Upper lobe of left lung (tissue), 6 donors: ENCODE measurements around the gene SYTL2. TPM values are rescaled to one million over a fixed set of nuclear protein-coding genes. Genes with fewer than 3 reads are reported as not detected.

ENCODE experiments used
- ATAC-seq, 2 donors: fragments of 200-7000 bp; cut with Tn5 transposase; one replicate each; pipeline ENCODE4 v1.9.1; 2022; ENCODE audit warnings: mild to moderate bottlenecking in 2 of 2, moderate library complexity in 2 of 2; ENCODE audit not compliant: low FRiP score in 2 of 2
- DNase-seq, 2 donors: peaks; one replicate each; pipeline ENCODE4 v3.0.0-alpha.2; 2019 to 2020
- H3K27ac ChIP-seq, 4 donors: fragments of 200-600 bp; sonication (generic); one replicate each; pipeline ENCODE4 v1.5.1; 2016 to 2019
- H3K27me3 ChIP-seq, 4 donors: fragments of 200-600 bp; sonication (generic); one replicate each; pipeline ENCODE4 v1.5.1; 2017 to 2019
- H3K36me3 ChIP-seq, 4 donors: fragments of 200-600 bp; sonication (generic); one replicate each; pipeline ENCODE4 v1.5.1; 2016 to 2019
- H3K4me1 ChIP-seq, 4 donors: fragments of 200-600 bp; sonication (generic); one replicate each; pipeline ENCODE4 v1.5.1; 2018 to 2019
- H3K4me3 ChIP-seq, 4 donors: fragments of 200-600 bp; sonication (generic); one replicate each; pipeline ENCODE4 v1.5.1; 2017 to 2019; ENCODE audit warnings: mild to moderate bottlenecking in 2 of 4, moderate library complexity in 1 of 4
- H3K9me3 ChIP-seq, 4 donors: fragments of 200-600 bp; sonication (generic); one replicate each; pipeline ENCODE4 v1.5.1; 2018 to 2019
- CTCF ChIP-seq, 6 experiments: fragments of 450-650 bp in 4 of 6; fragments of 200-600 bp in 2 of 6; sonication (generic) in 2 of 6; IDR thresholded peaks; one replicate each; pipeline ENCODE4 v1.5.1; 2016 to 2019; ENCODE audit warnings: antibody characterized with exemption in 6 of 6
- EP300 ChIP-seq, 4 donors: sonication (generic); formaldehyde crosslinking; IDR thresholded peaks; one replicate each; pipeline ENCODE4 v1.5.1; 2017; ENCODE audit warnings: antibody characterized with exemption in 4 of 4, control low read depth in 2 of 4
- POLR2A ChIP-seq, 4 donors: fragments of 450-650 bp; IDR thresholded peaks; one replicate each; pipeline ENCODE4 v1.5.1; 2016 to 2017; ENCODE audit warnings: antibody characterized with exemption in 4 of 4, mild to moderate bottlenecking in 2 of 4
- POLR2AphosphoS5 ChIP-seq, 2 donors: sonication (generic); formaldehyde crosslinking; IDR thresholded peaks; one replicate each; pipeline ENCODE4 v1.5.1; 2017; ENCODE audit warnings: antibody characterized with exemption in 2 of 2
- WGBS, 2 donors: methylation state at CpG; one replicate each; pipeline ENCODE4 v1.1.5; 2017 to 2018; 5-methylcytosine and 5-hydroxymethylcytosine counted together
- total RNA-seq, 6 donors: library from RNA; depleted of rRNA in 4 of 6; stranded (reverse); fragments of >200 nt in 4 of 6; gene quantifications; one replicate each; pipeline versions ENCODE4 v1.1.0 to v1.2.1, GENCODE V29; 2016 to 2021
- donor health status: DM: no; HTN: no; CAD: no; lungs with moderate emphysema.
- donor health status: DM: no; HTN: yes; CAD: no; lungs with severe emphysema.

SYTL2 gene
- total RNA-seq, 6 donors from 2014 or later = 11.9 to 52.7 (median 20.1) TPM

GRCh38 chr11:85718991-85719807 lies 91.7 kb downstream of the SYTL2 start:
- H3K4me3 ChIP-seq = peak overlapping the region in 2 of 4 donors; percentile 5 to 14
- WGBS, 2 donors = 62 to 63% methylated on average over 10 of the region's 10 CpGs

GRCh38 chr11:85718126-85718943 lies 92.6 kb downstream of the SYTL2 start:
- ATAC-seq = peak in 1 of 2 donors; percentile 7
- no peaks in the 10 kb centered on the region for H3K9me3 ChIP-seq
- peak overlapping the region in 3 of 4 donors; percentile 9 to 78 (median 60) for H3K27ac ChIP-seq
- TF ChIP-seq POLR2AphosphoS5 (IDR thresholded peaks at IDR 0.05) = no peak
- TF ChIP-seq CTCF (IDR thresholded peaks at IDR 0.05) = no peak
- no peak for TF ChIP-seq EP300 (IDR thresholded peaks at IDR 0.05)
- no peak for TF ChIP-seq POLR2A (IDR thresholded peaks at IDR 0.05)
- DNase-seq = no peak
- no peaks in the 10 kb centered on the region for H3K36me3 ChIP-seq
- peak overlapping the region in 2 of 4 donors; percentile 5 to 14 for H3K4me3 ChIP-seq
- 57 to 64% methylated on average over 7 of the region's 7 CpGs for WGBS, 2 donors
- no peaks in the 10 kb centered on the region for H3K4me1 ChIP-seq
- no peaks in the 10 kb centered on the region for H3K27me3 ChIP-seq

More at GRCh38 chr11:85718991-85719807, 91.7 kb downstream of the SYTL2 start:
- no peak for TF ChIP-seq CTCF (IDR thresholded peaks at IDR 0.05)
- TF ChIP-seq EP300 (IDR thresholded peaks at IDR 0.05) = peak in 1 of 4 donors; percentile 12
- no peak for TF ChIP-seq POLR2A (IDR thresholded peaks at IDR 0.05)
- peak; percentile 24 to 70 for TF ChIP-seq POLR2AphosphoS5 (IDR thresholded peaks at IDR 0.05)
- peak overlapping the region in 3 of 4 donors; percentile 9 to 78 (median 60) for H3K27ac ChIP-seq
- H3K9me3 ChIP-seq = no peaks in the 10 kb centered on the region
- ATAC-seq = peak; percentile 72 to 94
- no peaks in the 10 kb centered on the region for H3K4me1 ChIP-seq
- no peaks in the 10 kb centered on the region for H3K27me3 ChIP-seq
- no peaks in the 10 kb centered on the region for H3K36me3 ChIP-seq
- peak in 1 of 2 donors; percentile 21 for DNase-seq

- DNase-seq (no peak), ATAC-seq (no peak)
- Histone ChIP-seq H3K36me3 (no peaks in the 10 kb centered on the region), H3K27me3 (no peaks in the 10 kb centered on the region), H3K9me3 (no peaks in the 10 kb centered on the region), H3K27ac (no peak overlapping the region), H3K4me1 (no peaks in the 10 kb centered on the region), H3K4me3 (no peak overlapping the region)
- 79 to 86% methylated on average over 2 of the region's 2 CpGs for WGBS, 2 donors
- no peak for TF ChIP-seq EP300 (IDR thresholded peaks at IDR 0.05)
Observed at GRCh38 chr11:85717429-85717828, 93.5 kb downstream of the SYTL2 start.

- Histone ChIP-seq H3K4me3 (no peak overlapping the region), H3K9me3 (no peaks in the 10 kb centered on the region), H3K4me1 (no peaks in the 10 kb centered on the region), H3K27ac (no peak overlapping the region), H3K36me3 (no peaks in the 10 kb centered on the region), H3K27me3 (no peaks in the 10 kb centered on the region)
- DNase-seq = no peak
- TF ChIP-seq EP300 (IDR thresholded peaks at IDR 0.05) (no peak), POLR2A (IDR thresholded peaks at IDR 0.05) (no peak), CTCF (IDR thresholded peaks at IDR 0.05) (no peak), POLR2AphosphoS5 (IDR thresholded peaks at IDR 0.05) (no peak)
- no peak for ATAC-seq
- WGBS, 2 donors = 89 to 94% methylated on average over 3 of the region's 3 CpGs
Observed at GRCh38 chr11:85712953-85713352, 98.0 kb downstream of the SYTL2 start.

- DNase-seq = no peak
- no peaks in the 10 kb centered on the region for H3K27me3 ChIP-seq
- no peaks in the 10 kb centered on the region for H3K9me3 ChIP-seq
- H3K36me3 ChIP-seq = no peaks in the 10 kb centered on the region
- no peaks in the 10 kb centered on the region for H3K4me1 ChIP-seq
- H3K4me3 ChIP-seq = no peak overlapping the region
- TF ChIP-seq CTCF (IDR thresholded peaks at IDR 0.05) = no peak
- no peak overlapping the region for H3K27ac ChIP-seq
- no peak for ATAC-seq
- WGBS, 2 donors = 58 to 63% methylated on average over 5 of the region's 5 CpGs
Observed at GRCh38 chr11:85710917-85711316, 100.0 kb downstream of the SYTL2 start.
